Ascending aorta (tissue), 2 donors: ENCODE data around the gene HRG. TPM values are rescaled to one million over a fixed set of nuclear protein-coding genes. Genes with fewer than 3 reads are reported as not detected.

Source experiments
- DNase-seq, 2 donors: peaks; one replicate each; pipeline ENCODE4 v3.0.0-alpha.2; 2019; ENCODE audit warnings: low spot score in 2 of 2
- H3K27ac ChIP-seq, 2 donors: fragments of 200-600 bp; sonication (generic); one replicate each; pipeline ENCODE4 v1.5.1; 2016 to 2017; ENCODE audit warnings: mild to moderate bottlenecking in 1 of 2
- H3K27me3 ChIP-seq: fragments of 200-600 bp; sonication (generic); one replicate; pipeline ENCODE4 v1.5.1; 2017
- H3K36me3 ChIP-seq, 2 donors: fragments of 200-600 bp; sonication (generic); one replicate each; pipeline ENCODE4 v1.5.1; 2016
- H3K4me1 ChIP-seq, 2 donors: fragments of 200-600 bp; sonication (generic); one replicate each; pipeline ENCODE4 v1.5.1; 2016 to 2017; ENCODE audit warnings: mild to moderate bottlenecking in 1 of 2
- H3K4me3 ChIP-seq, 2 donors: fragments of 200-600 bp; sonication (generic); one replicate each; pipeline ENCODE4 v1.5.1; 2016 to 2017; ENCODE audit warnings: mild to moderate bottlenecking in 1 of 2
- H3K9me3 ChIP-seq, 2 donors: fragments of 200-600 bp; sonication (generic); one replicate each; pipeline ENCODE4 v1.5.1; 2016
- CTCF ChIP-seq, 3 experiments: fragments of 200-600 bp in 2 of 3; fragments of 450-650 bp in 1 of 3; sonication (generic) in 2 of 3; IDR thresholded peaks; one replicate each; pipeline ENCODE4 v1.5.1; 2016 to 2019; ENCODE audit warnings: antibody characterized with exemption in 3 of 3, mild to moderate bottlenecking in 1 of 3, moderate library complexity in 1 of 3
- intact Hi-C: fragments of 100-400 bp; cut with DNase I; formaldehyde crosslinking; loops from one replicate; pipeline ENCODE4 v1.15.1; 2023
- total RNA-seq: library from RNA; depleted of rRNA; stranded (reverse); fragments of >200 nt; gene quantifications from one replicate; pipeline ENCODE4 v1.1.0, GENCODE V29; 2016

HRG gene
- total RNA-seq, 1 donor from 2014 or later: 6.9 TPM

GRCh38 chr3:186635532-186635931, 30.3 kb upstream of the HRG start:
- no peaks in the 10 kb centered on the region for H3K9me3 ChIP-seq
- no peaks in the 10 kb centered on the region for H3K27me3 ChIP-seq
- H3K27ac ChIP-seq: no peak overlapping the region
- DNase-seq: no peak
- TF ChIP-seq CTCF (IDR thresholded peaks at IDR 0.05): no peak
- no peaks in the 10 kb centered on the region for H3K36me3 ChIP-seq
- H3K4me1 ChIP-seq: peaks cover 0 to 9% of the 10 kb centered on the region in 2 donors
- no peak overlapping the region for H3K4me3 ChIP-seq
- intact Hi-C loops: no loop called here

- H3K4me3 ChIP-seq: no peak overlapping the region
- no peak for TF ChIP-seq CTCF (IDR thresholded peaks at IDR 0.05)
- H3K9me3 ChIP-seq: no peaks in the 10 kb centered on the region
- peaks cover 0 to 11% of the 10 kb centered on the region in 2 donors for H3K4me1 ChIP-seq
- intact Hi-C loops: no loop called here
- H3K36me3 ChIP-seq: no peaks in the 10 kb centered on the region
- DNase-seq: no peak
- H3K27me3 ChIP-seq: no peaks in the 10 kb centered on the region
- H3K27ac ChIP-seq: no peak overlapping the region
These were observed 29.3 kb upstream of the HRG start for GRCh38 chr3:186636536-186636935.

DNA sequence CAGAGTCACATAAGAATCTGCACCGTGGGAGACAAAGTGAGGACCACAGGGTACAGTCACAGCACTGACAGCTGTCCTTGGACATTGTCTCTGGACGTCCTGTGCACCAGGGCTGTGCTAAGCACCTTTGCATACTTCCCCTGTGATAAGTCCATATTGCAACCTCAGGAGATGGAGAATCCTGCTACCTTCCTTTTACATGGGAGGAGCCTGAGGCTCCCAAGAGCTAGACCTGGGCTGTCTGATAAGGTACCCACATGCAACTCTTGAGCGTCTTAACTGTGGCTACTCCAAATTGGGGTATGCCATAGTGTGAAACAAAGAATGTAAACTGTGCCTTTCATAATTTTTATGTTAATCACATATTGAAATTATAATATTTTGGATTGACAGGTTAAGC, 28.1 kb upstream of the HRG start:
- Histone ChIP-seq H3K27ac (no peak overlapping the region), H3K4me1 (peaks cover 0 to 11% of the 10 kb centered on the region in 2 donors), H3K4me3 (no peak overlapping the region), H3K36me3 (no peaks in the 10 kb centered on the region), H3K9me3 (no peaks in the 10 kb centered on the region), H3K27me3 (no peaks in the 10 kb centered on the region)
- no peak for TF ChIP-seq CTCF (IDR thresholded peaks at IDR 0.05)
- DNase-seq: no peak
- intact Hi-C loops: no loop called here

- no peaks in the 10 kb centered on the region for H3K36me3 ChIP-seq
- no peaks in the 10 kb centered on the region for H3K27me3 ChIP-seq
- H3K27ac ChIP-seq: no peak overlapping the region
- intact Hi-C loops: no loop called here
- H3K4me3 ChIP-seq: no peak overlapping the region
- no peaks in the 10 kb centered on the region for H3K9me3 ChIP-seq
- no peak for DNase-seq
- TF ChIP-seq CTCF (IDR thresholded peaks at IDR 0.05): no peak
- H3K4me1 ChIP-seq: peaks cover 0 to 11% of the 10 kb centered on the region in 2 donors
These were observed 27.6 kb upstream of the HRG start for GRCh38 chr3:186638259-186638658.

GRCh38 chr3:186639778-186640472, 25.9 kb upstream of the HRG start, which contains the start of gene FETUB:
Gene FETUB (plus strand): TSS chr3:186640399. CDS start chr3:186640461, 62 bp downstream.
- H3K36me3 ChIP-seq: no peaks in the 10 kb centered on the region
- no peak for DNase-seq
- no peaks in the 10 kb centered on the region for H3K27me3 ChIP-seq
- no peak for TF ChIP-seq CTCF (IDR thresholded peaks at IDR 0.05)
- H3K4me3 ChIP-seq: no peak within 1 kb of the TSS
- H3K27ac ChIP-seq: peak within 1 kb of the TSS in 1 of 2 donors; percentile 46
- H3K4me1 ChIP-seq: peaks cover 0 to 11% of the 10 kb centered on the region in 2 donors
- intact Hi-C loops: no loop called here
- H3K9me3 ChIP-seq: no peaks in the 10 kb centered on the region
